NB4 (cell line): ENCODE measurements around the gene LDLRAD4.

Experiments
- DNase-seq: peaks from one replicate; pipeline ENCODE4 v3.0.0; 2010; ENCODE audit warnings: low read depth
- H3K4me3 ChIP-seq: one replicate; pipeline ENCODE4 v1.5.1; 2011; ENCODE audit warnings: mild to moderate bottlenecking, low read depth, low read length, moderate library complexity
- CTCF ChIP-seq: IDR thresholded peaks from one replicate; pipeline ENCODE4 v1.5.1; 2012; ENCODE audit warnings: low read depth, low read length
- MAX ChIP-seq: IDR thresholded peaks from 2 replicates; pipeline ENCODE4 v1.6.1; 2011; ENCODE audit warnings: low read depth, low read length
- MYC ChIP-seq: IDR thresholded peaks from 2 replicates; pipeline ENCODE4 v1.6.1; 2011; ENCODE audit warnings: low read depth, low read length
- POLR2A ChIP-seq: IDR thresholded peaks from 2 replicates; pipeline ENCODE4 v1.6.1; 2011; ENCODE audit warnings: mild to moderate bottlenecking; ENCODE audit not compliant: insufficient read length; ENCODE audit errors: extremely low read depth

The LDLRAD4 gene

GRCh38 chr18:13641551-13642439, 423.2 kb downstream of the LDLRAD4 start:
- no peak for DNase-seq
- H3K4me3 ChIP-seq: no peak overlapping the region
- TF ChIP-seq CTCF (no peak), MYC (no peak), POLR2A (no peak), MAX (no peak)

- TF ChIP-seq CTCF (no peak), POLR2A (no peak), MAX (no peak), MYC (no peak)
- DNase-seq: no peak
- H3K4me3 ChIP-seq: no peak overlapping the region
Measured at GRCh38 chr18:13642440-13642827, 423.9 kb downstream of the LDLRAD4 start.

GRCh38 chr18:13643261-13643751, 424.7 kb downstream of the LDLRAD4 start:
- DNase-seq: no peak
- TF ChIP-seq POLR2A: no peak
- TF ChIP-seq MAX: no peak
- no peak for TF ChIP-seq MYC
- TF ChIP-seq CTCF: no peak
- H3K4me3 ChIP-seq: no peak overlapping the region

- TF ChIP-seq MAX: no peak
- no peak for TF ChIP-seq POLR2A
- no peak for TF ChIP-seq MYC
- TF ChIP-seq CTCF: no peak
- no peak overlapping the region for H3K4me3 ChIP-seq
- no peak for DNase-seq
Measured at GRCh38 chr18:13645093-13645492, 426.5 kb downstream of the LDLRAD4 start.

- no peak for DNase-seq
- TF ChIP-seq CTCF: no peak
- TF ChIP-seq POLR2A: no peak
- no peak for TF ChIP-seq MYC
- TF ChIP-seq MAX: no peak
- H3K4me3 ChIP-seq: no peak overlapping the region
Measured at GRCh38 chr18:13646633-13647032, 428.1 kb downstream of the LDLRAD4 start.
